ENCODE measurements around the gene SEC24C. TPM values are rescaled to one million over a fixed set of nuclear protein-coding genes. Genes with fewer than 3 reads are reported as not detected.

SEC24C gene
- total RNA-seq, 1 experiment from 2014 or later, result 325 TPM

DNA sequence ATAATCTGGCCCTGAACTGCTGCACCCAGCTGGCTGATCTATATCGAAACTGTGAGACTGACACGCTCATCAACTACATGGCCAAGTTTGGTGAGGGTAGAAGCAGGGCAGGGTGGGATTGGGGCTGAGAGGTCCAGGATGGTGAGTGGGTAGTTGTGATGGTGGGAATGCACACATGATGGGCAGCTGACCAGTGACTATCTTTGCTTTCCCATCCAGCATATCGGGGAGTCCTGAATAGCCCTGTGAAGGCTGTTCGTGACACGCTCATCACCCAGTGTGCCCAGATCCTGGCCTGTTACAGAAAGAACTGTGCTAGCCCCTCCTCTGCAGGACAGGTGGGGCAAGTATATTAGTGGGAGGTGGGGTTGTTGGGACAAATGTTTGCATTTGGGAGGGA is 25.2 kb downstream of the SEC24C start:
- intact Hi-C loops (cut with micrococcal nuclease), result no loop called here
- Histone ChIP-seq H2AFZ (ENCODE audit: low read length) (no peak overlapping the region), H3K27me3 (ENCODE audit: low read length) (no peaks in the 10 kb centered on the region), H3K9ac (ENCODE audit: low read length) (no peak overlapping the region), H3F3A (ENCODE audit: low read length, unreplicated experiment) (peaks cover 14% of the 10 kb centered on the region), H3K4me1 (ENCODE audit: insufficient read depth, low read length) (peaks cover 7% of the 10 kb centered on the region), H3K27ac (ENCODE audit: low read length) (no peak overlapping the region), H3K79me2 (ENCODE audit: low read length) (peaks cover 17% of the 10 kb centered on the region), H4K20me1 (ENCODE audit: low read length) (peaks cover 11% of the 10 kb centered on the region; the same call in 1 of the 2 replicates), H3K36me3 (ENCODE audit: low read depth, low read length) (peaks cover 73% of the 10 kb centered on the region), H3K4me3 (ENCODE audit: low read length) (no peak overlapping the region), H3K4me2 (ENCODE audit: low read length) (no peak overlapping the region), H3K9me2 (replicated peaks; ENCODE audit: low read length) (no peaks in the 10 kb centered on the region), H3K9me3 (ENCODE audit: low read length) (no peaks in the 10 kb centered on the region)
- TF ChIP-seq EZH2 (IDR thresholded peaks at IDR 0.05; ENCODE audit: low read length, unreplicated experiment) (no peak), EZH2phosphoT487 (IDR thresholded peaks at IDR 0.05; ENCODE audit: borderline replicate concordance, low read length) (no peak)
- TF ChIP-seq, protein P1, sequence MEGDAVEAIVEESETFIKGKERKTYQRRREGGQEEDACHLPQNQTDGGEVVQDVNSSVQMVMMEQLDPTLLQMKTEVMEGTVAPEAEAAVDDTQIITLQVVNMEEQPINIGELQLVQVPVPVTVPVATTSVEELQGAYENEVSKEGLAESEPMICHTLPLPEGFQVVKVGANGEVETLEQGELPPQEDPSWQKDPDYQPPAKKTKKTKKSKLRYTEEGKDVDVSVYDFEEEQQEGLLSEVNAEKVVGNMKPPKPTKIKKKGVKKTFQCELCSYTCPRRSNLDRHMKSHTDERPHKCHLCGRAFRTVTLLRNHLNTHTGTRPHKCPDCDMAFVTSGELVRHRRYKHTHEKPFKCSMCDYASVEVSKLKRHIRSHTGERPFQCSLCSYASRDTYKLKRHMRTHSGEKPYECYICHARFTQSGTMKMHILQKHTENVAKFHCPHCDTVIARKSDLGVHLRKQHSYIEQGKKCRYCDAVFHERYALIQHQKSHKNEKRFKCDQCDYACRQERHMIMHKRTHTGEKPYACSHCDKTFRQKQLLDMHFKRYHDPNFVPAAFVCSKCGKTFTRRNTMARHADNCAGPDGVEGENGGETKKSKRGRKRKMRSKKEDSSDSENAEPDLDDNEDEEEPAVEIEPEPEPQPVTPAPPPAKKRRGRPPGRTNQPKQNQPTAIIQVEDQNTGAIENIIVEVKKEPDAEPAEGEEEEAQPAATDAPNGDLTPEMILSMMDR (conservative IDR thresholded peaks at IDR 0.05; ENCODE audit: low read depth, low read length), result no peak
- no peak for DNase-seq
- ATAC-seq, result no peak
- BruUV-seq (replicated peaks), result no TSS peak
- ChIA-PET CTCF (interaction anchor here (1.0 kb wide), 1 partner anchor 12 kb away, joined by 3 read pairs; no protein-coding TSS in a partner anchor), POLR2A (ENCODE audit: unreplicated experiment) (no interaction called here)

DNA sequence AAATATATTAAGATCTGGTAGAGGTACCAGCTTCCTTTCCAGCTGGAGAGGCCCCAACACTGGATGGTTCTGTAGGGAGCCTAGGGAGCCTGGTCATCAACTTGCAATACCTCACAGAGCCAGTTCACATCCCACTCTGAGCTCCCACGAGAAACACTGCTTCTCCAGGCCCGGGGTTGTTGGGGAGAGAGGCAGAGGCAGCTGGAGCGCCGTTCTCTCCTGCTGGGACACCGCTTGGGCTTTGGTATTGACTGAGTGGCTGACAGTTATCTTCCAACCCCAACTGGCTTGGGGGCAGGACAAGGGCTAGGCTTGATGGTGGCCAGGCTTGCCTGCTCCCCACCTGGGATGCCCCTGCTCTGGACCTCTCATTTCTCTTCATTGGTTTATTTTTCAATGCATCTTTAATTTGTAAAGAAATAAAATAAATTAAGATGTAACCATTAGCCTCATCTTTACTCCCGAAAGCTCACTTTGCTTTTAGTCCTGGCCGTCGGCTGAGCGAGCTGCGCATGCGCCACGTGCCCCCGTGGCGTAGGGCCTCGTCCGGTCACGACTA is 27.6 kb downstream of the SEC24C start:
- Histone ChIP-seq H3F3A (ENCODE audit: low read length, unreplicated experiment) (peaks cover 14% of the 10 kb centered on the region), H3K27ac (ENCODE audit: low read length) (peak overlapping the region; percentile 71), H3K79me2 (ENCODE audit: low read length) (peaks cover 41% of the 10 kb centered on the region), H3K36me3 (ENCODE audit: low read depth, low read length) (peaks cover 60% of the 10 kb centered on the region), H3K4me1 (ENCODE audit: insufficient read depth, low read length) (peaks cover 22% of the 10 kb centered on the region), H3K9me3 (ENCODE audit: low read length) (no peaks in the 10 kb centered on the region), H3K4me2 (ENCODE audit: low read length) (peak overlapping the region; percentile 81), H2AFZ (ENCODE audit: low read length) (peak overlapping the region; percentile 89), H3K9ac (ENCODE audit: low read length) (peak overlapping the region; percentile 78), H3K27me3 (ENCODE audit: low read length) (no peaks in the 10 kb centered on the region), H3K4me3 (ENCODE audit: low read length) (peak overlapping the region; percentile 73), H4K20me1 (ENCODE audit: low read length) (peaks cover 24% of the 10 kb centered on the region), H3K9me2 (replicated peaks; ENCODE audit: low read length) (no peaks in the 10 kb centered on the region)
- TSS peak; percentile 43 for BruUV-seq (replicated peaks)
- ChIA-PET POLR2A (ENCODE audit: unreplicated experiment) (interaction anchor here (0.5 to 1.8 kb wide), 13 partner anchors 7 to 312 kb away, joined by 3 to 11 read pairs (median 4); partner anchors contain the start of gene CHCHD1), CTCF (interaction anchor here (0.9 to 2.2 kb wide), 3 partner anchors 48 to 127 kb away, joined by 3 to 10 read pairs (median 4); no protein-coding TSS in a partner anchor)
- TF ChIP-seq EZH2phosphoT487 (IDR thresholded peaks at IDR 0.05; ENCODE audit: borderline replicate concordance, low read length) (no peak), EZH2 (IDR thresholded peaks at IDR 0.05; ENCODE audit: low read length, unreplicated experiment) (no peak)
- TF ChIP-seq, protein P1 (conservative IDR thresholded peaks at IDR 0.05; ENCODE audit: low read depth, low read length), result no peak
- DNase-seq, result peak; percentile 96
- ATAC-seq, result peak; percentile 10
- intact Hi-C loops (cut with micrococcal nuclease), result loop anchor here (1.0 to 5.0 kb wide), 5 partner anchors 8 to 226 kb away; partner anchors contain the start of genes NDST2, SEC24C and VCL

Measured in PC-3 (cell line).